Measurements from ENCODE around the gene SEC63. TPM values are rescaled to one million over a fixed set of nuclear protein-coding genes. Genes with fewer than 3 reads are reported as not detected.
"Not testable (repeated sequence)": the region's sequence is repeated elsewhere in the genome, so short reads cannot be mapped to it uniquely, and the experiment has no call there.

Gene SEC63
- total and polyA plus RNA-seq, 7 experiments from 2014 or later: 24.6 to 89.0 (median 84.8) TPM

DNA sequence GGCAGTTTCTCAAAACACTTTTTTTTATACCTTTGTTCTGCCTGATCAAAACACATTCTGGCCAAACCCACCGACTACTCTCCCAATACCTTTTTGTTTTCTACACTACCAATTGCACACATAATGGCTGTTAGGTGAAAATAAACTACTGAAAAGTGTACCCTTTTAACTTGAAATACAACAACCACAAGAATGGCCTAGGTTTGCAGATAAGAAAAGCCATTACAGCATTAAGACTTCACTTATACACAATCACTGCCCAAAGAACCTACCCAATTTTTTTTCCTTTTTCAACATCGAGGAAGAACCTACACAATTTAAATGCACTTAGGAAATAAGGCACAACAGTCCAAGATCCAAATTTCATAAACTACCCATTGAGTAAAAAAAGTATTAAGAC, 1.8 kb downstream of the SEC63 start:
- H3K27me3 Mint-ChIP-seq: peaks cover 0 to 5% (median 0%) of the 10 kb centered on the region in 5 donors
- Histone ChIP-seq H3K4me1 (ENCODE audit: control insufficient read depth in 2 of 2, insufficient read depth in 2 of 2, low read length in 2 of 2) (peaks cover 15 to 17% of the 10 kb centered on the region in 2 donors), H3K36me3 (ENCODE audit: control insufficient read depth in 2 of 3, insufficient read depth in 3 of 3, low read length in 3 of 3) (peaks cover 0 to 4% (median 0%) of the 10 kb centered on the region in 3 experiments), H3K27ac (ENCODE audit: low read depth, low read length) (peak overlapping the region; percentile 86), H3K27me3 (ENCODE audit: control insufficient read depth in 2 of 2, insufficient read depth in 2 of 2, low read length in 2 of 2) (no peaks in the 10 kb centered on the region), H3K4me3 (ENCODE audit: low read length) (peak overlapping the region; percentile 96), H3K9me3 (ENCODE audit: control insufficient read depth in 2 of 3, low read length in 3 of 3) (no peaks in the 10 kb centered on the region)
- ATAC-seq (no peak), DNase-seq (no peak)
- peak overlapping the region in 8 of 9 donors; percentile 1 to 98 (median 94) for H3K27ac Mint-ChIP-seq
- CTCF ChIA-PET: no interaction called here
- H3K9me3 Mint-ChIP-seq: no peaks in the 10 kb centered on the region
- H3K36me3 Mint-ChIP-seq: peaks cover 0 to 10% (median 7%) of the 10 kb centered on the region in 5 donors
- H3K4me3 Mint-ChIP-seq: peak overlapping the region; percentile 93 to 100 (median 99)
- peaks cover 25 to 51% (median 38%) of the 10 kb centered on the region in 7 donors for H3K4me1 Mint-ChIP-seq
- intact Hi-C loops (cut with micrococcal nuclease): loop anchor here (2.0 to 10.0 kb wide), 15 partner anchors 15 to 1739 kb away; partner anchors contain the start of genes AFG1L (in 1 of the 2), AK9 (in 1 of the 2), ARMC2 (in 1 of the 2) and ATG5 (in 1 of the 2)
- POLR2A ChIA-PET: interaction anchor here (1.6 to 1.7 kb wide), 2 partner anchors 603 to 1630 kb away, joined by 4 to 5 read pairs; partner anchors contain the start of gene ATG5

DNA sequence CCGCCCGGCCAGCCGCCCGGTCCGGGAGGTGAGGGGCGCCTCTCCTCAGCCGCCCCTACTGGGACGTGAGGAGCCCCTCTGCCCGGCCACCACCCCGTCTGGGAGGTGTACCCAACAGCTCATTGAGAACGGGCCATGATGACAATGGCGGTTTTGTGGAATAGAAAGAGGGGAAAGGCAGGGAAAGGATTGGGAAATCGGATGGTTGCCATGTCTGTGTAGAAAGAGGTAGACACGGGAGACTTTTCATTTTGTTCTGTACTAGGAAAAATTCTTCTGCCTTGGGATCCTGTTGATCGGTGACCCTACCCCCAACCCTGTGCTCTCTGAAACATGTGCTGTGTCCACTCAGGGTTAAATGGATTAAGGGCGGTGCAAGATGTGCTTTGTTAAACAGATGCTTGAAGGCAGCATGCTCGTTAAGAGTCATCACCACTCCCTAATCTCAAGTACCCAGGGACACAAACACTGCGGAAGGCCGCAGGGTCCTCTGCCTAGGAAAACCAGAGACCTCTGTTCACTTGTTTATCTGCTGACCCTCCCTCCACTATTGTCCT, 4.1 kb downstream of the SEC63 start:
- H3K27me3 Mint-ChIP-seq; H3K27ac Mint-ChIP-seq; H3K27me3 ChIP-seq (ENCODE audit: control insufficient read depth in 2 of 2, insufficient read depth in 2 of 2, low read length in 2 of 2); H3K9me3 Mint-ChIP-seq; H3K4me3 ChIP-seq (ENCODE audit: low read length); H3K27ac ChIP-seq (ENCODE audit: low read depth, low read length); H3K9me3 ChIP-seq (ENCODE audit: control insufficient read depth in 2 of 3, low read length in 3 of 3); DNase-seq; H3K36me3 ChIP-seq (ENCODE audit: control insufficient read depth in 2 of 3, insufficient read depth in 3 of 3, low read length in 3 of 3); CTCF ChIA-PET; ATAC-seq; H3K4me3 Mint-ChIP-seq: not testable (repeated sequence)
- intact Hi-C loops (cut with micrococcal nuclease): loop anchor here (10.0 kb wide), 3 partner anchors 279 to 1741 kb away; partner anchors contain the start of genes AK9 (in 1 of the 2) and FIG4 (in 1 of the 2)
- POLR2A ChIA-PET: interaction anchor here (1.4 kb wide), 1 partner anchor 10 kb away, joined by 3 read pairs; no protein-coding TSS in a partner anchor
- Mint-ChIP-seq H3K36me3 (peaks cover 0 to 10% (median 8%) of the 10 kb centered on the region in 5 donors), H3K4me1 (peaks cover 40 to 68% (median 60%) of the 10 kb centered on the region in 7 donors)
- H3K4me1 ChIP-seq (ENCODE audit: control insufficient read depth in 2 of 2, insufficient read depth in 2 of 2, low read length in 2 of 2): peaks cover 21 to 24% of the 10 kb centered on the region in 2 donors

- Histone ChIP-seq H3K4me1 (ENCODE audit: control insufficient read depth in 2 of 2, insufficient read depth in 2 of 2, low read length in 2 of 2) (peaks cover 0 to 19% of the 10 kb centered on the region in 2 donors), H3K36me3 (ENCODE audit: control insufficient read depth in 2 of 3, insufficient read depth in 3 of 3, low read length in 3 of 3) (no peaks in the 10 kb centered on the region), H3K9me3 (ENCODE audit: control insufficient read depth in 2 of 3, low read length in 3 of 3) (no peaks in the 10 kb centered on the region), H3K27me3 (ENCODE audit: control insufficient read depth in 2 of 2, insufficient read depth in 2 of 2, low read length in 2 of 2) (no peaks in the 10 kb centered on the region), H3K27ac (ENCODE audit: low read depth, low read length) (no peak overlapping the region), H3K4me3 (ENCODE audit: low read length) (no peak overlapping the region)
- H3K4me3 Mint-ChIP-seq: peak overlapping the region in 9 of 10 donors; percentile 6 to 81 (median 37)
- peaks cover 0 to 18% (median 10%) of the 10 kb centered on the region in 5 donors for H3K36me3 Mint-ChIP-seq
- H3K27me3 Mint-ChIP-seq: no peaks in the 10 kb centered on the region
- intact Hi-C loops (cut with micrococcal nuclease): no loop called here
- ChIA-PET CTCF (interaction anchor here (0.7 kb wide), 1 partner anchor 824 kb away, joined by 3 read pairs; no protein-coding TSS in a partner anchor), POLR2A (interaction anchor here (1.3 kb wide), 1 partner anchor 11 kb away, joined by 3 read pairs; no protein-coding TSS in a partner anchor)
- peaks cover 34 to 82% (median 75%) of the 10 kb centered on the region in 7 donors for H3K4me1 Mint-ChIP-seq
- ATAC-seq: no peak
- peak in 2 of 9 donors; percentile 17 to 20 for DNase-seq
- peak overlapping the region; percentile 0 to 51 (median 14) for H3K27ac Mint-ChIP-seq
- no peaks in the 10 kb centered on the region for H3K9me3 Mint-ChIP-seq
Measured at GRCh38 chr6:107943626-107944439, 14.2 kb downstream of the SEC63 start.

- Mint-ChIP-seq H3K9me3 (no peaks in the 10 kb centered on the region), H3K4me3 (no peak overlapping the region), H3K27me3 (no peaks in the 10 kb centered on the region), H3K36me3 (peaks cover 0 to 18% (median 12%) of the 10 kb centered on the region in 5 donors), H3K4me1 (peaks cover 25 to 65% (median 58%) of the 10 kb centered on the region in 7 donors), H3K27ac (no peak overlapping the region)
- Histone ChIP-seq H3K27me3 (ENCODE audit: control insufficient read depth in 2 of 2, insufficient read depth in 2 of 2, low read length in 2 of 2) (no peaks in the 10 kb centered on the region), H3K36me3 (ENCODE audit: control insufficient read depth in 2 of 3, insufficient read depth in 3 of 3, low read length in 3 of 3) (no peaks in the 10 kb centered on the region), H3K4me1 (ENCODE audit: control insufficient read depth in 2 of 2, insufficient read depth in 2 of 2, low read length in 2 of 2) (peaks cover 0 to 11% of the 10 kb centered on the region in 2 donors), H3K4me3 (ENCODE audit: low read length) (no peak overlapping the region), H3K9me3 (ENCODE audit: control insufficient read depth in 2 of 3, low read length in 3 of 3) (no peaks in the 10 kb centered on the region), H3K27ac (ENCODE audit: low read depth, low read length) (no peak overlapping the region)
- CTCF ChIA-PET: no interaction called here
- no peak for ATAC-seq
- DNase-seq: no peak
- POLR2A ChIA-PET: no interaction called here
- intact Hi-C loops (cut with micrococcal nuclease): no loop called here
Measured at GRCh38 chr6:107942142-107942541, 15.9 kb downstream of the SEC63 start.

DNA sequence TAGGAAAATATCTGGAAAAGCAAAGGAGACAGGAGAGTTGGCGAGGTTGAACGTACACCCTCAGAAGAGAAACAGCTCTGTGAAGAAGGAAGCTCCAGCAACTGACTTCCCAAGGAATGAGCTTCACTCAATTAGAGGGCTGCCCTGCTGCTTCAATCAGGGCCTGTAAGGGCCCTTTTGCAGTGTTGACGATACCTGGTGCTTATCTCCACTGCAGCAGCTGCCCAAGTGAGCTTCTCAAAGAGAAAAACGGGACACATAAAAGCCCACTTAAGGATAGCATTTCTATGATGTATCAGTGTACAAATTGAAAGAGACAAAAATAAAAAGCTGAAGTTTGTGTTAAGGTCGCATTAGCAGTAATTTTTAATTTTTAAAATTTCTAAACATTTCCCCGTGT, 16.4 kb downstream of the SEC63 start:
- no peak overlapping the region for H3K27ac ChIP-seq (ENCODE audit: low read depth, low read length)
- DNase-seq: no peak
- no peaks in the 10 kb centered on the region for H3K9me3 ChIP-seq (ENCODE audit: control insufficient read depth in 2 of 3, low read length in 3 of 3)
- Mint-ChIP-seq H3K4me3 (no peak overlapping the region), H3K9me3 (no peaks in the 10 kb centered on the region), H3K27ac (no peak overlapping the region), H3K4me1 (peaks cover 25 to 65% (median 56%) of the 10 kb centered on the region in 7 donors), H3K27me3 (no peaks in the 10 kb centered on the region), H3K36me3 (peaks cover 0 to 19% (median 12%) of the 10 kb centered on the region in 5 donors)
- intact Hi-C loops (cut with micrococcal nuclease): loop anchor here in 1 of 2 donors (2.0 kb wide), 1 partner anchor 15 kb away; no protein-coding TSS in a partner anchor
- H3K4me3 ChIP-seq (ENCODE audit: low read length): no peak overlapping the region
- ATAC-seq: no peak
- ChIA-PET POLR2A (no interaction called here), CTCF (no interaction called here)
- no peaks in the 10 kb centered on the region for H3K36me3 ChIP-seq (ENCODE audit: control insufficient read depth in 2 of 3, insufficient read depth in 3 of 3, low read length in 3 of 3)
- H3K27me3 ChIP-seq (ENCODE audit: control insufficient read depth in 2 of 2, insufficient read depth in 2 of 2, low read length in 2 of 2): no peaks in the 10 kb centered on the region
- peaks cover 0 to 11% of the 10 kb centered on the region in 2 donors for H3K4me1 ChIP-seq (ENCODE audit: control insufficient read depth in 2 of 2, insufficient read depth in 2 of 2, low read length in 2 of 2)

DNA sequence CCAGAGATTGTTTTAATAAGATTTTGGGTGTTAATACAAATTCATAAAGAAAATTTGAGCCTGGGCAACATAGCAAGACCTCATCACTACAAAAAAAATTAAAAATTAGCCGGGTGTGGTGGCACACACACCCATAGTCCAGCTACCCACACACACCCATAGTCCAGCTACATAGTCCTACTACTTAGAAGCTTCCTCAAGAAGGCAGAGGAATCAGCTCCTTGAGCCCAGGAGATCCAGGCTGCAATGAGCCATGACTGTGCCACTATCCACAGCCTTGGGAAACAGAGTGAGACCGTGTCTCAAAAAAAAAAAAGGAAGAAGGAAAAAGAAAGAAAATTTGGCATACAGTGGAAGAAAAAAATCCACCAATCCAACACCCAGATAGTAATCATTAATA, 16.8 kb downstream of the SEC63 start:
- peaks cover 0 to 21% (median 12%) of the 10 kb centered on the region in 5 donors for H3K36me3 Mint-ChIP-seq
- ChIA-PET POLR2A (interaction anchor here (0.5 kb wide), 1 partner anchor 36 kb away, joined by 3 read pairs; no protein-coding TSS in a partner anchor), CTCF (no interaction called here)
- DNase-seq (no peak), ATAC-seq (no peak)
- peak overlapping the region in 1 of 9 donors; percentile 32 for H3K27ac Mint-ChIP-seq
- peak overlapping the region in 1 of 10 donors; percentile 62 for H3K4me3 Mint-ChIP-seq
- intact Hi-C loops (cut with micrococcal nuclease): loop anchor here in 1 of 2 donors (2.0 kb wide), 1 partner anchor 16 kb away; no protein-coding TSS in a partner anchor
- Histone ChIP-seq H3K4me3 (ENCODE audit: low read length) (no peak overlapping the region), H3K27me3 (ENCODE audit: control insufficient read depth in 2 of 2, insufficient read depth in 2 of 2, low read length in 2 of 2) (no peaks in the 10 kb centered on the region), H3K9me3 (ENCODE audit: control insufficient read depth in 2 of 3, low read length in 3 of 3) (no peaks in the 10 kb centered on the region), H3K36me3 (ENCODE audit: control insufficient read depth in 2 of 3, insufficient read depth in 3 of 3, low read length in 3 of 3) (no peaks in the 10 kb centered on the region), H3K27ac (ENCODE audit: low read depth, low read length) (no peak overlapping the region), H3K4me1 (ENCODE audit: control insufficient read depth in 2 of 2, insufficient read depth in 2 of 2, low read length in 2 of 2) (peaks cover 0 to 11% of the 10 kb centered on the region in 2 donors)
- no peaks in the 10 kb centered on the region for H3K27me3 Mint-ChIP-seq
- peaks cover 22 to 61% (median 53%) of the 10 kb centered on the region in 7 donors for H3K4me1 Mint-ChIP-seq
- H3K9me3 Mint-ChIP-seq: no peaks in the 10 kb centered on the region
